Tibial nerve (tissue), 4 donors: Measurements from ENCODE around the gene FAM83B. TPM values are rescaled to one million over a fixed set of nuclear protein-coding genes. Genes with fewer than 3 reads are reported as not detected.

Experiments
- DNase-seq, 2 donors: peaks; one replicate each; pipeline ENCODE4 v3.0.0-alpha.2; 2019; ENCODE audit warnings: low spot score in 2 of 2
- H3K27ac ChIP-seq, 4 donors: fragments of 200-600 bp; sonication (generic) in 3 of 4; one replicate each; pipeline ENCODE4 v1.5.1; 2017 to 2019; ENCODE audit warnings: mild to moderate bottlenecking in 1 of 4
- H3K27me3 ChIP-seq, 2 donors: fragments of 200-600 bp; sonication (generic) in 1 of 2; one replicate each; pipeline versions ENCODE4 v1.5.1 to v1.6.0; 2017 to 2019
- H3K36me3 ChIP-seq, 3 donors: fragments of 200-600 bp; sonication (generic); one replicate each; pipeline ENCODE4 v1.5.1; 2018 to 2019
- H3K4me1 ChIP-seq, 4 donors: fragments of 200-600 bp; sonication (generic) in 3 of 4; one replicate each; pipeline ENCODE4 v1.5.1; 2017 to 2019
- H3K4me3 ChIP-seq, 4 donors: fragments of 200-600 bp; sonication (generic) in 3 of 4; one replicate each; pipeline ENCODE4 v1.5.1; 2017 to 2019; ENCODE audit warnings: mild to moderate bottlenecking in 1 of 4, moderate library complexity in 1 of 4
- H3K9me3 ChIP-seq, 4 donors: fragments of 200-600 bp; sonication (generic) in 3 of 4; one replicate each; pipeline ENCODE4 v1.5.1; 2017 to 2019
- CTCF ChIP-seq, 5 experiments: fragments of 200-600 bp in 3 of 5; fragments of 450-650 bp in 2 of 5; sonication (generic) in 3 of 5; IDR thresholded peaks; one replicate each; pipeline ENCODE4 v1.5.1; 2016 to 2019; ENCODE audit warnings: antibody characterized with exemption in 5 of 5, mild to moderate bottlenecking in 3 of 5, moderate library complexity in 2 of 5
- EP300 ChIP-seq, 2 donors: sonication (generic); formaldehyde crosslinking; IDR thresholded peaks; one replicate each; pipeline ENCODE4 v1.6.1; 2017; ENCODE audit warnings: antibody characterized with exemption in 2 of 2, mild to moderate bottlenecking in 1 of 2
- POLR2A ChIP-seq, 2 donors: fragments of 450-650 bp; IDR thresholded peaks; one replicate each; pipeline ENCODE4 v1.6.1; 2017; ENCODE audit warnings: antibody characterized with exemption in 2 of 2, mild to moderate bottlenecking in 2 of 2, moderate library complexity in 2 of 2
- WGBS, 2 donors: methylation state at CpG; one replicate each; pipeline ENCODE4 v1.1.5; 2018; 5-methylcytosine and 5-hydroxymethylcytosine counted together
- total RNA-seq, 4 donors: library from RNA; depleted of rRNA; stranded (reverse); fragments of >200 nt; gene quantifications; one replicate each; pipeline ENCODE4 v1.1.0, GENCODE V29; 2016

Gene FAM83B
- total RNA-seq, 4 donors from 2014 or later: not detected

- Histone ChIP-seq H3K27me3 (peaks cover 0 to 22% of the 10 kb centered on the region in 2 donors), H3K27ac (peak overlapping the region in 1 of 4 donors; percentile 66), H3K4me3 (peak overlapping the region; percentile 15 to 50 (median 45)), H3K9me3 (no peaks in the 10 kb centered on the region), H3K4me1 (peaks cover 0 to 13% (median 0%) of the 10 kb centered on the region in 4 donors), H3K36me3 (no peaks in the 10 kb centered on the region)
- no peak for TF ChIP-seq EP300 (IDR thresholded peaks at IDR 0.05)
- no peak for TF ChIP-seq POLR2A (IDR thresholded peaks at IDR 0.05)
- no peak for TF ChIP-seq CTCF (IDR thresholded peaks at IDR 0.05)
- DNase-seq: no peak
- 8 to 10% methylated on average over 34 to 35 of the region's 35 CpGs for WGBS, 2 donors
Measured at GRCh38 chr6:54846857-54847674, 495 bp downstream of the FAM83B start.

- Histone ChIP-seq H3K27ac (peak overlapping the region in 1 of 4 donors; percentile 66), H3K27me3 (peaks cover 0 to 22% of the 10 kb centered on the region in 2 donors), H3K4me3 (peak overlapping the region in 1 of 4 donors; percentile 49), H3K4me1 (peaks cover 0 to 13% (median 0%) of the 10 kb centered on the region in 4 donors), H3K36me3 (no peaks in the 10 kb centered on the region), H3K9me3 (no peaks in the 10 kb centered on the region)
- no peak for DNase-seq
- WGBS, 2 donors: 63 to 71% methylated on average over 9 of the region's 9 CpGs
- TF ChIP-seq POLR2A (IDR thresholded peaks at IDR 0.05) (no peak), CTCF (IDR thresholded peaks at IDR 0.05) (no peak), EP300 (IDR thresholded peaks at IDR 0.05) (no peak)
Measured at GRCh38 chr6:54847799-54848597, 1.4 kb downstream of the FAM83B start.

- Histone ChIP-seq H3K27ac (no peak overlapping the region), H3K4me3 (no peak overlapping the region), H3K4me1 (peaks cover 0 to 13% (median 0%) of the 10 kb centered on the region in 4 donors), H3K27me3 (peaks cover 0 to 19% of the 10 kb centered on the region in 2 donors), H3K36me3 (no peaks in the 10 kb centered on the region), H3K9me3 (no peaks in the 10 kb centered on the region)
- WGBS, 2 donors: 49 to 55% methylated on average over 2 of the region's 2 CpGs
- DNase-seq: no peak
- TF ChIP-seq CTCF (IDR thresholded peaks at IDR 0.05) (no peak), POLR2A (IDR thresholded peaks at IDR 0.05) (no peak), EP300 (IDR thresholded peaks at IDR 0.05) (no peak)
Measured at GRCh38 chr6:54850114-54850513, 3.5 kb downstream of the FAM83B start.

GRCh38 chr6:54856129-54856528 lies 9.6 kb downstream of the FAM83B start:
- DNase-seq: no peak
- no peaks in the 10 kb centered on the region for H3K4me1 ChIP-seq
- TF ChIP-seq POLR2A (IDR thresholded peaks at IDR 0.05) (no peak), CTCF (IDR thresholded peaks at IDR 0.05) (no peak), EP300 (IDR thresholded peaks at IDR 0.05) (no peak)
- no peak overlapping the region for H3K4me3 ChIP-seq
- no peak overlapping the region for H3K27ac ChIP-seq
- H3K9me3 ChIP-seq: no peaks in the 10 kb centered on the region
- no peaks in the 10 kb centered on the region for H3K36me3 ChIP-seq
- no peaks in the 10 kb centered on the region for H3K27me3 ChIP-seq
- 77 to 88% methylated on average over 3 of the region's 3 CpGs for WGBS, 2 donors

- Histone ChIP-seq H3K4me3 (no peak overlapping the region), H3K36me3 (no peaks in the 10 kb centered on the region), H3K9me3 (no peaks in the 10 kb centered on the region), H3K27ac (no peak overlapping the region), H3K4me1 (no peaks in the 10 kb centered on the region), H3K27me3 (no peaks in the 10 kb centered on the region)
- no peak for TF ChIP-seq CTCF (IDR thresholded peaks at IDR 0.05)
- TF ChIP-seq POLR2A (IDR thresholded peaks at IDR 0.05): no peak
- TF ChIP-seq EP300 (IDR thresholded peaks at IDR 0.05): no peak
- DNase-seq: no peak
Measured at GRCh38 chr6:54860132-54860531, 13.6 kb downstream of the FAM83B start.
